GM12801 (cell line): ENCODE results near the gene CMIP.

Experiments
- CTCF ChIP-seq: IDR thresholded peaks from one replicate; pipeline ENCODE4 v1.5.1; 2011; ENCODE audit warnings: control low read depth; ENCODE audit not compliant: insufficient read length; ENCODE audit errors: extremely low read depth

The CMIP gene

DNA sequence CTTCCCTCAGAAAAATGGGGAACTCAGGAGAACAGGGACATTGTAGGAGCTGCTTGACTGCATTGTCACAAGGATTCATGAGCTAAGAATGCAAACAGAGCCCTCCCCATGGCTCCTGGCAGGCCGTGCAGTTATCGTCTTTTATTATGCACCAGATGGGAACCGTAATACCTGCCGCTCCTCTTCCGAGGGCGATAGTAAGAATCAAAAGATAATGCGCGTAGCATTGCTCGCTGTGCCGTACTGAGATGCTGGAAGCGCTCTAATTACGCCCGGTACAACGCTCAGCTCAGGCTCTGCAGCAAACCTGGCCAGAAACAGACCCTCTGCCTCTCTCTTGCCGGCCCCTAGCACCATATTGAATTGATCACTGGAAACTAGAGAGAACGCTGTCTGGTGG is 247.4 kb downstream of the CMIP start:
- TF ChIP-seq CTCF, result no peak

DNA sequence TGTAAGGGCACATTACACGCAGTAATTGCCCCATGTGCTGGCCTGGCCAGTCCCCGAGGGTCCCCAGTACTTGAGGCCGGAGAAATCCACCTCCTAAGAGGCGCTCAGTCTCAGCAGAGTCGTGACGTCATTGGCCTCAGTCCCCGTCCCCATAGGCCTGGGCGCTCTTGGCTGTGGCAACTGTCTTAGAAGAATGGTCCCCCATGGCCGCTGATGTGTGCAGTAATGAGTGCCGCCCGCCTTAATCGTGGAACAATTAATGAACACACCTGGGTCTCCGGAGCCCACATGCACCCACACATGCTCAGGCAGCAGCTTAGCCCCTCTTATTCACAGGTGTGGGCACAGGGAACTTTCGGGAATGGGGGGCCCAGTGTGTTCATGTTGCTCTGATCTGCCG is 248.0 kb downstream of the CMIP start:
- no peak for TF ChIP-seq CTCF

- no peak for TF ChIP-seq CTCF
Observed at GRCh38 chr16:81693041-81693743, 248.6 kb downstream of the CMIP start.

- TF ChIP-seq CTCF, result no peak
Observed at GRCh38 chr16:81693744-81694303, 249.2 kb downstream of the CMIP start.

DNA sequence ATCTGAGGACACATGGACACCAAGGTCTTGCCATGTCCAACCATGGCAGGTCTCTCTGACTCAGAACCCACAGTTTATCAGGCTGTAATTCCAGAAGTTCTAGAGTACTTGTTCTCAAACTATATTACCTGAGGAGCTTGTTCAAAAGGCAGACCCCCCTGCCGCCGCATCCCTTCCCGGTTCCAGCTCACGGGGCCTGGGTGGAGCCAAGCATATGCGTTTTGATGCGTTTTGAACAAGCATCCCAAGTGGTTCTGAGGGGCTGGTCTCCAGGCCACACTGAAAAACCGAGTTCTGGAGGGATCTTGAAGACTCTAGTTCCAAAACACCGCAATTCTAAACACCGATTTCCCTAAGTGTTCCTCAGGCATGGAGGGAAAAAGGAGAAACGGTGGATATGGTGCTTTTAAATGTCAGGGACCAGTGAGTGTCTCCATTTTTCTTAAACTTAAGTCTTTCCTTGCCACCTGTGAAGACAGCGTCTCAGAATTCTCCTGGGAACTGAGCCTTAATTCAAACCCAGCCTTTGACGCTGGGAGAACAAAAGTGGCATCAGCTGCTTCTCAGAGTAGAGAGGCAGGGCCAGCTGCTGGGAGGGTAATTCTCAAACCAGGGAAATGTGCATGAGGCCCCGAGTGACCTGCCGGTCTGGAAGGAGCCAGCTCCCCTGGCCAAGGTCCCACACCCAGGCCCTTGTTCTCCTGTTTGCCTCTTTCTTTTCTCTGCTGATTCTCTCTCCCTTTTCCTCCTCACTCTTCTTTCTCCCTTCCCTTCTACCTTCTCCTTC is 250.1 kb downstream of the CMIP start:
- no peak for TF ChIP-seq CTCF

GRCh38 chr16:81695321-81696165 is 250.9 kb downstream of the CMIP start:
- TF ChIP-seq CTCF, result no peak
